Measurements from ENCODE around the gene VMO1.

VMO1 gene

DNA sequence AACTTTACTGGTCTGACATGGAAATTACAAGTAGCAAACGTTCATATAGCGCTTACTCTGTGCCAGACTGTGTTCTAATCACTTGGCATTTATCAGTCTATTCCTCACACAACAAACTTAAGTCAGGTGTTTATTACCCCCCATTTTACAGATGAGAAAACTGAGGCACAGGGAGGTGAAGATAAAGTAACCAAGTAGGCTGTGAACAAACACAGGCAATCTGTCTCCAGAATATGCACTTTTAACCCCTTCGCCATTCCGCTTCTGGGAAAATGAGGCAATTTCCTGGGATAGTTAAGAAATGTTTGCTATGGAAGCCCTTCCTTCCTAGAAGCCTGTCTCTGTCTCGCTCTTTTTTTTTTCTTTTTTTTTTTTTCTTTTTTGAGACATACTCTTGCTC, 34.2 kb downstream of the VMO1 start:
- no peak for DNase-seq

DNA sequence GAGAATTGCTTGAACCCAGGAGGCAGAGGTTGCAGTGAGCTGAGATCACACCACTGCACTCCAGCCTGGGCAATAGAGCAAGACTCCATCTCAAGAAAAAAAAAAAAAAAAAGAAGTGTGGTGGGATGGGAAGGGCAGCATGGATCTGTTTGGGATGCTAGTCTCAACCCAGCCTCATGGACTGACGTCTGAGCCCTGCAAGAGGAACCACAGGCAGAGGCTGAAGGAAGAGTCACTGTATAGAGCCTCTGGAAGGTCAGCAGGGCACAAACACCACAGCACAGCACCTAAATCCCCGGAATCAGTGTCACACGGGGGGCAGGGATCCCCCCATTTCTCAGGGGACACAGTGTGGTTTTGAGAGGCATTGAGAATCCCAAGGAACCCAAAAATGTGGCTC, 35.6 kb downstream of the VMO1 start:
- no peak for DNase-seq

DNA sequence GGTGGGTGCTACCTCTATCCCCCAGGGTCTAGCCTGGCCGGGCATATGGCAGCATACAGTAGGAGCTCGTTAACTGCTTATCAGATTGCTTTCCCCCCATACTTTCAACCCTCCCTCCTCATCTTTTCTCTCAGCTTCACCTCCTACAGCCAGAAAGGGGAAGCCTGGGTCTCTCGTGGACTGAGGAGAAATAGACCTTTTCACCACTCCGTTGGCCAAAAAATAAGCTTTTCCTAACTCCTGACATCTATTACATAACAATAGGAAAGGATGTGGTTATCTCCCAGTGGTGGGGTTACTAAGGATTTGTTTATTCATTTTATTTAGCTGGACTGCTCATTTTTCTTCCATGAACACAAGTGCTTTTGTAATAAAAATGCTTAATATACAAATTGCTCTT, 37.5 kb downstream of the VMO1 start:
- DNase-seq = no peak

DNA sequence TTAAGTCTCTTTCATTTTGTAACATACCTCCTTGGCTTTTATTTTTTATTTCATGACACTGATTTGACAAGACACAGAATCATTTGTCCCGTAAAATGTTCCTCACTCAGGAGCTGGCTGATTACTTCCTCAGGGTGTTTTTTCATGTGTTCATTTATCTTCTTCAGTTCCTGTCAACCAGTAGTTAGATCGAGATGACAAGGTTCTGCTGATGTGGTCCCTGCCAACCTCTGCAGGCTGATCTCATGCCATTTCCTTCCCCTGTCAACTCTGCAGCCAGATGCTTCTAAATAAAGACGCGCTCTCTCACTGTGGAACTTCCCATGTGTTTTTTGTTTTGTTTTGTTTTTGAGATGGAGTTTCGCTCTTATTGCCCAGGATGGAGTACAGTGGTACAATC, 38.3 kb downstream of the VMO1 start:
- DNase-seq = no peak

DNA sequence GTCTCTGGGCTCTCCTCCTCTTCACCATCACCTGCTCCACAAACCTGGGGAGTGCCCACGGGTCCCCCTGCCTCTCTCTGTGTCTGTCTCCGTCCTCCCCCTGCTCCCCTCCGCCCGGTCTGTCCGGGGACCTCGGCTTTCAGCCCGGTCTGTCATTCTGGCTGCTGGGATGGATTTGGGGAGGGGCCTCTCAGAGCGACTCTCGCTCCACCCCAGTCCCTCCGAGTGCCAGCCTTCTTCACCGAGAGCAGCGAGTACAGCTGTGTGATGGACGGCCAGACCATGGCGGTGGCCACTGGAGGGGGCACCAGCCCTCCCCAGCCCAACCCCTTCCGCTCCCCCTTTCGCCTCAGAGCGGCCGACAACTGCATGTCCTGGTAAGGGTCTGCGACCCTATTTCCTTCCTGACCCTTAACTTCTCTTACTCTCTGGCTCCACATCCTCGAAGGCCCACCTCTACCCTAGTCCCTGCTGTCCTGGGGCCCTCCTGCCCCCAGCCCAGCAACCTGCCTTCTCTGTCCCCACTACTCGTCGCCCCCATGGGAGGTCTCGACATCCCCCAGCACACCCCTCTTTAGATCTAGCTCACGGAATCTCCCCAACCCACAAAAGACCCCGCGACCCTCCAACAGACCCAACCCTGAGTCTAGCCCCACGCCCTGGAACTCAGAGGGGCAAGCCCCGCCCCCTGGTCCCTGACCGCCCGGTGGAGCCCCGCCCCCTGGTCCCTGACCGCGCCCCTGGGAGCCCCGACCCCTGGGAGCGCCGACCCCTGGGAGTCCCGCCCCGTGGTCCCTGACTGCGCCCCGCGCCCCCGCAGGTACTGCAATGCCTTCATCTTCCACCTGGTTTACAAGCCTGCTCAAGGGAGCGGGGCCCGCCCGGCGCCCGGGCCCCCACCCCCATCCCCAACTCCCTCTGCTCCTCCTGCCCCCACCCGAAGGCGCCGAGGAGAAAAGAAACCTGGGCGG, 40.9 kb downstream of the VMO1 start:
- DNase-seq = no peak

DNA sequence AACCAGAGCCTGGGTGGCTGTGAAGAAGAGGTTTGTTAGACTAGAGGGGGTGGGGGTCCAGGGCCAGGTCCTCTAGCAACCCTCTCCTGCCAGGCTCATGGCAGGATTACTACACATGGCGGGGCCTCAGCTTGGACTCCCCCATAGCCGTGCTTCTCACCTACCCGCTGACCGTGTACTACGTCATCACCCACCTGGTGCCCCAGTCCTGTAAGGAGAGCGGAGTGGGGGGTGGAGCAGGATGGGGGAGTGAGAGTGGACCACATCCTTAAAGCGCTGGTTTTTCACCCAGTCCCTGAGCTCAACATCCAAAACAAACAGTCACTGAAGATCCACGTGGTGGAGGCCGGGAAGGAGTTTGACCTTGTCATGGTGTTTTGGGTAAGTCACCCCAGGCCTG, 42.3 kb downstream of the VMO1 start:
- no peak for DNase-seq

DNA sequence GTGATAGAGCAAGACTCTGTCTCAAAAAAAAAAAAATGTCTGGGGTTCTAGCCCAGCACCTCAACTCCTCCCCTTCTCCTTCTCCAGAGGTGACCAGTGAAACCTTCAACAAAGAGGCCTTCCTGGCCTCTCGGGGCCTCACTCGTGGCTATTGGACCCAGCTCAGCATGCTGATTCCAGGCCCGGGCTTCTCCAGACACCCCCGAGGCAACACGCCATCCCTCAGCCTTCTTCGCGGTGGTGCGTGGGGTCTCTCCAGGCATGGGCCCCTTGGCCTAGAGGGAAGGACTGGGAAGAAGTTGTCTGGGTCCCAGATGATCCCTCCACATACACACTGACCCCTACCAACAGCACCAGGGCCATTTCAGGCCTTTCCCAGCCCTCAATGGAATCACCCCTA, 42.9 kb downstream of the VMO1 start:
- DNase-seq = no peak

DNA sequence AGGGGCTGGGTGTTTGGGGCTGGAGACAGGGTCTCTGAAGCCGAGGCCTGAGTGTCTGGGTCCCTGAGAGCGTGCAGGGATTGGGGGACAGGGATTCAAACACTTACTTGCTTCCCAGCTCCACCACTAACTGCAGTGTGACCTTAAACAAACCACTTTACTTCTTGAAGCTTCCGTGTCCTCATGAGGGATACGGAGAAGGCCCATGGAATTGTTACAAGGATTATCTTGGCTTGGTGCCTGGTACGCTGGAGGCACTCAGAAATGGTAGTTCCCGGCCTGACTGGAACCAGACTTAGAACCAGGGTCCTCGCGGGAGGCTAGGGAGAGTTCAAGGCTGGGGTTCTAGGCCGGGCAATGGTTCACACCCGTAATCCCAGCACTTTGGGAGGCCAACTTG, 43.5 kb downstream of the VMO1 start:
- DNase-seq = no peak

DNA sequence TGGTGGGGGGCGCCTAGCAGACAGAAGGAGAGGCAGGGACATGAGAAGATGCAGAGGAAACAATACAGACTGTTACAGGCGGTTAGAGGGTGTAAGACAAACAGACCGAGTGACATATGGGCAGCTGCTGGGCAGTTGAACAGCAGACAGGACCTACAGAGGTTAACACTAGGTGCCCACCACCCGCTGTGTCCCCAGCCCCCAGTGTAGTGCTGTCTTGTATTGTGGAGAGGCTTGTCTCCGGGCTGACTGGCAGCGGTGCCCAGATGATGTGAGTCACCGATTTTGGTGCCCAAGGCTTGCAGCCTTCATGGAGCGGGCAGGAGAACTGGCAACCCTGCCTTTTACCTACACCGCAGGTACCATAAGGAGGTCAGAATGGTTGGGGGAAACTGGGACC, 44.0 kb downstream of the VMO1 start:
- no peak for DNase-seq

DNA sequence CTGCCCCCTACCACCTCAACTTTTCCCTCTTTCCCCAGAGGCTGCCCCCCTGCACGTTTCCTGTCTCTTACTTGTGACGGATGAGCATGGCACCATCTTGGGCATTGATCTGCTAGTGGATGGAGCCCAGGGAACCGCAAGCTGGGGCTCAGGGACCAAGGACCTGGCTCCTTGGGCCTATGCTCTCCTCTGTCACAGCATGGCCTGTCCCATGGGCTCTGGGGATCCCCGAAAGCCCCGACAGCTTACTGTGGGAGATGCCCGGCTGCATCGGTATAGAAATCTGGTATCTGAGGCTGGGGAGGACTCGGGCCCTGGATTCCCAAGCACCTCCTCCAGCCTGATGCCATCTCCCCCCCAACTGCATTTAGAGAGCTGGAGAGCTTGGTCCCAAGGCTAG, 44.6 kb downstream of the VMO1 start:
- no peak for DNase-seq

DNA sequence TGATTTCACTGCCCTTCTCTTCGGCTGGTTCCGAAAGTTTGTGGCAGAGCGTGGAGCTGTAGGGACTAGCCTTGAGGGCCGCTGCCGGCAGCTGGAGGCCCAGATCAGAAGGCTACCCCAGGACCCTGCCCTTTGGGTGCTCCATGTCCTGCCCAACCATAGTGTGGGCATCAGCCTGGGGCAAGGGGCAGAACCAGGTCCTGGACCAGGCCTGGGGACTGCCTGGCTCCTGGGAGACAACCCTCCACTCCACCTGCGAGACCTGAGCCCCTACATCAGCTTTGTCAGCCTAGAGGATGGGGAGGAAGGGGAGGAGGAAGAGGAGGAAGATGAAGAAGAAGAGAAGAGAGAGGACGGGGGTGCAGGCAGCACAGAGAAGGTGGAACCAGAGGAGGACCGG, 45.6 kb downstream of the VMO1 start:
- DNase-seq = no peak

DNA sequence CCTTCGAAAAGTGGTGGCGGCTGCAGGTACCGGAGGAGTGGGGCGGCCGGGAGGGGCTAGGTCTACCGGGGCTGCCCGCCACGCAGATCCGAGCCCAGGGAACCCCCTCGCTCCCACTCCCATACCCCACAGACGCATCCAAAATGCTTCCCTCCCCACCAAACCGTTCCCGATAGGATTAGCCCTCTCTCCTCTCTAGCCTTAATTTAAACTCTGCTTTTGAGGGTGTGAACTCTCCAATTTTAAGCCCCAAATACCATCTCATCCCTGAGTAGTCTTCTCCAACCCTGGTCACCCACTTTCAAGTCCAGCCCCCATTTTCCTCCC, 46.2 kb downstream of the VMO1 start:
- no peak for DNase-seq

DNA sequence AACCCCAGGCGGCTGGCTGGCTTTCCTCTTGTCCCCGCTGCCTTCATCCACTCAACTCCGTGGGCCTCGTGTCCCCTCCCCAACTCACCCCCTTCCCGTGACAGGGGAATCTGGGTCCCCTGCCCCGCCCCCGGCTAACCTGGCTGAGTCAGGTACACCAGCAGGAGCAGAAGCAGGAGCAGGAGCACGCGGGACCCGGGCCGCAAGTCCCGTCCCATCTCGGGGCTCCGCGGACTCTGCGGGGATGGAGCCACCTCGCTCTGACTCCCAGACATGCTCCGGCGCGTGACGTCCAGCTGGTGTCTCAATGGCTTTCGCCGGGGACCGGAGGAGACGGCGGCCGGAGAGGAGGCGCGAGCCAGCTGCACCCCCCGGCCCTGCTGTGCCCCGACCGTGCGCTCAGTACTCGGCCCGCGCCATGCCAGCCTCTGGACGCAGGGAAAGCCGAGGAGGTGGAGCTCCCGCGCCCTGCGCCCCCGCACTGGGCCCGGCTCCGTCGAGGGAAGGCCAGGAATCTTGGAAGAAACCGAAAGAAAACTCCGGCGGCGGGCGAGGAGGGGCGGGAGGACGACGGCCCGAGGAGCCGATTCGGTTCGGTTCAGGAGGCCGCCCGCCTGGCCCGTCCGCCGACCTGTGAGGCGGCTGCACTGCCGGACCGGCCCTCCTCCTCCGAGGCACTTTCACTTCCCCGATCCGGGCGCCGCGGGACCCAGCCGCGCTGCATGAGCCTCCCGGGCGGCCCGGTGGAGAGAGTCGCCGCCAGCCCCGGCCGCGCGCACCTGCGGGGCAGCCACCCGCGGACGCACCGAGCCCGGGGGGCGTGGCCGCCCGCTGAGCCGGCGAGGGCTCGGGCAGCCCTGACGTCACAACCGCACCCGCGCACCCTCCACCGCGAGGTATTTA, 46.8 kb downstream of the VMO1 start, which contains the start of the genes CXCL16 and ZMYND15:
CXCL16 (minus strand) TSS at position 807 of the 903 bp plus-strand sequence; CDS start at position 218, 589 bp downstream.
ZMYND15 (plus strand) TSS at position 712 of the 903 bp plus-strand sequence. CDS start 716 bp downstream, outside the sequence.
- no peak for DNase-seq

DNA sequence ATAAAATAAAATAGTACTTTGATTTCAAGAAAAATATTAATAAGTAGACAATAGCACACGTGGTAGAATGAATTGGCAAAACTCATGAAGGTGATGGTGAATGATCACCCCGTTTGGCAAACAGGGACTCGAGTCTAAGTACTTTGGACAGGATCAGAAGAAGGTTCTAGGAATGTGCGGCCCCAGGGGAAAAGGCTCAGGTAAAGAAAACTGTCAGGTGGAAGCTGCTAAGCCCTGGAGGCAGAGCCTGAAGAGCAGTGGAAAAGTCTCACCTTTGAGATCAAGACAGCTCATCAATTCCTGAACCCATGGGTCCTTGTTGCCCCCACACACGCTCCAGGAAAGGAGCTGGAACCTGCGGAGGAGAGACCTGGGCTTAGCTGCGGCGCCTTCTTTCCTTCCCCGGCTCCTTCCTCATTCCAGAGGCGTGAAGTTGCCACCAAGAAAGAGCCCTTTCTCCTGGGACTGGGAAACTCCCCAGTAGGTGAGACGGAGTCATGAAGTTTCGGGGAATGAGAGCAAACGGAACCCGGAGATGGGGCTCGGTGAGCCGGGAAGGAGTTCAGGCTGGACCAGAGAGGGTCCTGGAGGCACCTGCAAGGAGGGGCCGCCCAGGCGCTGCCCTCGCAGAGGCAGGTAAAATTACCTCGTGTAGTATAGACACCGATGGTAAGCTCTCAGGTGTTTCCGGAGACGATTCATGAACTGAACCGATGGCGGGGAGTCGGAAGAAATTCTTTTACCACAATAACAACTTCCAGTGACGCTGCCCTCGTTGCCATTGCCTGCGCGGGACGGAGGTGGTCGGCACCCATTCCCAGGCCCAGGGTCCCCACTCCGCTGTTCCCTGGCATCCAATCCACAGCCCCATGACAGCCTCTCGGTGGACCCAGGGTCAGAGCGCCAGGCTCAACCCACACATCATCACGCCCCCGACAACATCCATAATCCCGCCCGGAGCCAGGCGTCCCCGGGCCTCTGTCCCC, 47.7 kb downstream of the VMO1 start:
- DNase-seq = no peak

DNA sequence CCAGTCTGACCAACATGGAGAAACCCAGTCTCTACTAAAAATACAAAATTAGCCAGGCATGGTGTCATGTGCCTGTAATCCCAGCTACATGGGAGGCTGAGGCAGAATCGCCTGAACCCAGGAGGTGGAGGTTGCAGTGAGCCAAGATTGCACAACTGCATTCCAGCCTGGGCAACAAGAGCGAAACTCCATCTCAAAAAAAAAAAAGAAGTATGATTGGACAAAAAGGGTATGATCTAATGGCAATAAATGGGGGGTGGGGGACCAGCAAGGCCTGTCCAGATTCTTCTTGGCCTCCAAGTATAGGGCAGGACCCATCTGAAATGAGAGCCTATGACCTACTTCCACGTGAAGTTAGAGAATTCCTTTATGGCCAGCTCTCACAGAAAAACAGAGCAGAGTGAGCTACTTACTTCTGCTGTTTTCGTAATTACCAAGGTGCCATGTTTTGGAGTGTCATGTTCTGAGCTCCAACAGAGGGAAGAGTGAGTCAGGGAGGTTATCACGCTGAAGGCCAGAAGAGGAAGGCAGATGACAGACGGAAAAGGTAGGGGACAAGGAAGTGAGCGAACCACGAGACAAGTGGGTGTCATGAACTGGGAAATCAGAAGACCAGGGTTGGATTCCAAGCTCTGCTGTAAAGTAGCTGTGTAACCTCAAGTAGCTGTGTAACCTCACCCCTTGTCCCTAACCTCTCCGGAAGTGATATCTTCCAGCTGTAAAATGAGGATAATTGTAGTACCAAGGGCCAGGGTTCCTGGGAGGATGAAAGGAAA, 50.1 kb downstream of the VMO1 start:
- no peak for DNase-seq

All from DMS153 (cell line).